HG03342 (cell line): ENCODE results near the gene IQGAP3.
"Not testable (repeated sequence)": the region's sequence is repeated elsewhere in the genome, so short reads cannot be mapped to it uniquely, and the experiment has no call there.

Experiments used
- ATAC-seq: cut with Tn5 transposase; IDR thresholded peaks from one replicate; pipeline ENCODE4 v1.9.1; 2021; ENCODE audit warnings: mild to moderate bottlenecking, moderate library complexity; ENCODE audit not compliant: unreplicated experiment

IQGAP3 gene

GRCh38 chr1:156574039-156574633 is 1.8 kb upstream of the IQGAP3 start:
- ATAC-seq = no peak

GRCh38 chr1:156572663-156573018 is 276 bp upstream of the IQGAP3 start:
- ATAC-seq = no peak

GRCh38 chr1:156571261-156571852 is 1.0 kb downstream of the IQGAP3 start:
- ATAC-seq = no peak

- ATAC-seq = no peak
These were observed 5.9 kb downstream of the IQGAP3 start for GRCh38 chr1:156566436-156566835.

GRCh38 chr1:156565519-156565918 is 6.8 kb downstream of the IQGAP3 start:
- no peak for ATAC-seq

- no peak for ATAC-seq
These were observed 11.7 kb downstream of the IQGAP3 start for GRCh38 chr1:156560585-156561163.

- no peak for ATAC-seq
These were observed 12.5 kb downstream of the IQGAP3 start for GRCh38 chr1:156559797-156560385.

GRCh38 chr1:156559086-156559796 is 13.1 kb downstream of the IQGAP3 start:
- ATAC-seq = no peak

GRCh38 chr1:156556354-156556753 is 16.0 kb downstream of the IQGAP3 start:
- ATAC-seq = no peak

GRCh38 chr1:156555715-156556114 is 16.6 kb downstream of the IQGAP3 start:
- ATAC-seq = no peak

- no peak for ATAC-seq
These were observed 17.4 kb downstream of the IQGAP3 start for GRCh38 chr1:156554971-156555370.

GRCh38 chr1:156553860-156554485 is 18.4 kb downstream of the IQGAP3 start:
- no peak for ATAC-seq

- not testable (repeated sequence) for ATAC-seq
These were observed 19.4 kb downstream of the IQGAP3 start for GRCh38 chr1:156552937-156553336.

GRCh38 chr1:156552518-156552917 is 19.8 kb downstream of the IQGAP3 start:
- ATAC-seq = no peak

GRCh38 chr1:156551869-156552268 is 20.5 kb downstream of the IQGAP3 start:
- ATAC-seq = no peak

GRCh38 chr1:156551066-156551643 is 21.2 kb downstream of the IQGAP3 start:
- no peak for ATAC-seq

- ATAC-seq = no peak
These were observed 22.0 kb downstream of the IQGAP3 start for GRCh38 chr1:156550346-156550745.

GRCh38 chr1:156549831-156550230 is 22.5 kb downstream of the IQGAP3 start:
- no peak for ATAC-seq

- no peak for ATAC-seq
These were observed 23.0 kb downstream of the IQGAP3 start for GRCh38 chr1:156549390-156549789.

GRCh38 chr1:156547982-156548381 is 24.4 kb downstream of the IQGAP3 start:
- no peak for ATAC-seq

- no peak for ATAC-seq
These were observed 24.9 kb downstream of the IQGAP3 start for GRCh38 chr1:156547434-156547833.
